GM23338 (cell line): ENCODE measurements around the gene FILIP1. TPM values are rescaled to one million over a fixed set of nuclear protein-coding genes. Genes with fewer than 3 reads are reported as not detected.

Experiments used
- ATAC-seq: fragments of 200-7000 bp; cut with Tn5 transposase; 3 replicates; pipeline ENCODE4 v1.9.1; 2020
- DNase-seq: peaks from one replicate; pipeline ENCODE4 v3.0.0-alpha.2; 2015; ENCODE audit warnings: low spot score
- H2AFZ ChIP-seq: fragments of 200-600 bp; sonication (generic); 2 replicates; pipeline ENCODE4 v1.8.0; 2016; ENCODE audit warnings: antibody characterized with exemption, mild to moderate bottlenecking, moderate library complexity
- H3F3A ChIP-seq: fragments of 200-600 bp; sonication (generic); replicated peaks from 2 replicates; pipeline ENCODE4 v1.8.0; 2017; ENCODE audit warnings: antibody characterized with exemption, mixed run types, low read depth
- H3K27ac ChIP-seq: fragments of 200-600 bp; sonication (generic); 2 replicates; pipeline ENCODE4 v1.6.1; 2016; ENCODE audit warnings: low read depth
- H3K27me3 ChIP-seq: fragments of 200-600 bp; sonication (generic); 2 replicates; pipeline ENCODE4 v1.8.0; 2016; ENCODE audit warnings: mild to moderate bottlenecking, mixed run types, moderate library complexity; ENCODE audit not compliant: insufficient read depth
- H3K36me3 ChIP-seq: fragments of 200-600 bp; sonication (generic); 2 replicates; pipeline ENCODE4 v1.8.0; 2016; ENCODE audit warnings: mild to moderate bottlenecking; ENCODE audit not compliant: insufficient read depth
- H3K4me1 ChIP-seq: fragments of 200-600 bp; sonication (generic); 2 replicates; pipeline ENCODE4 v1.8.0; 2016; ENCODE audit warnings: mild to moderate bottlenecking, moderate library complexity; ENCODE audit not compliant: insufficient read depth
- H3K4me2 ChIP-seq: fragments of 200-600 bp; sonication (generic); 2 replicates; pipeline ENCODE4 v1.7.1; 2017; ENCODE audit warnings: mixed run types
- H3K4me3 ChIP-seq: fragments of 200-600 bp; sonication (generic); 2 replicates; pipeline ENCODE4 v1.6.1; 2016; ENCODE audit warnings: mixed run types
- H3K79me2 ChIP-seq: fragments of 200-600 bp; sonication (generic); replicated peaks from 2 replicates; pipeline ENCODE4 v1.8.0; 2017; ENCODE audit warnings: mild to moderate bottlenecking; ENCODE audit not compliant: insufficient read depth
- H3K9me2 ChIP-seq: fragments of 200-600 bp; sonication (generic); 2 replicates; pipeline ENCODE4 v1.8.0; 2017; ENCODE audit not compliant: insufficient read depth
- H4K20me1 ChIP-seq: fragments of 200-600 bp; sonication (generic); replicated peaks from 2 replicates; pipeline ENCODE4 v1.8.0; 2017; ENCODE audit warnings: mild to moderate bottlenecking; ENCODE audit not compliant: insufficient read depth
- H3K27ac Mint-ChIP-seq: 2 replicates; pipeline ENCODE4 v1.8.0; 2020; ENCODE audit warnings: inconsistent platforms, mild to moderate bottlenecking, moderate library complexity, mixed read lengths
- H3K27me3 Mint-ChIP-seq: 3 replicates; pipeline ENCODE4 v1.8.0; 2022; ENCODE audit warnings: low read depth, mild to moderate bottlenecking, moderate library complexity, mixed read lengths, inconsistent platforms; ENCODE audit not compliant: insufficient read depth, poor library complexity
- H3K36me3 Mint-ChIP-seq: 3 replicates; pipeline ENCODE4 v1.8.0; 2021; ENCODE audit warnings: low read depth, mild to moderate bottlenecking, inconsistent platforms, moderate library complexity, mixed read lengths
- H3K4me1 Mint-ChIP-seq: 3 replicates; pipeline ENCODE4 v1.8.0; 2020; ENCODE audit warnings: mild to moderate bottlenecking, inconsistent platforms, mixed read lengths
- H3K4me3 Mint-ChIP-seq: 3 replicates; pipeline ENCODE4 v1.8.0; 2021; ENCODE audit warnings: moderate library complexity, mild to moderate bottlenecking, inconsistent platforms, mixed read lengths
- H3K9me3 Mint-ChIP-seq: 3 replicates; pipeline ENCODE4 v1.8.0; 2020; ENCODE audit warnings: moderate library complexity, mild to moderate bottlenecking, inconsistent platforms, mixed read lengths
- CREB1 ChIP-seq: fragments of 250-450 bp; sonication (Bioruptor Pico); IDR thresholded peaks from 2 replicates; pipeline ENCODE4 v1.5.0; 2020; ENCODE audit warnings: low read depth, mild to moderate bottlenecking, moderate library complexity
- ETS1 ChIP-seq: IDR thresholded peaks from 2 replicates; pipeline ENCODE4 v1.6.1; 2016; ENCODE audit warnings: antibody characterized with exemption
- EZH2 ChIP-seq: fragments of 200-600 bp; sonication (generic); IDR thresholded peaks from one replicate; pipeline ENCODE4 v1.8.0; 2017; ENCODE audit warnings: antibody characterized with exemption, mild to moderate bottlenecking, low read depth; ENCODE audit not compliant: unreplicated experiment
- EZH2phosphoT487 ChIP-seq: fragments of 200-600 bp; sonication (generic); IDR thresholded peaks from one replicate; pipeline ENCODE4 v1.8.1; 2018; ENCODE audit warnings: antibody characterized with exemption; ENCODE audit not compliant: unreplicated experiment
- REST ChIP-seq: IDR thresholded peaks from one replicate; pipeline ENCODE4 v1.6.1; 2018; ENCODE audit warnings: antibody characterized with exemption; ENCODE audit not compliant: unreplicated experiment
- polyA plus RNA-seq: library from polyadenylated mRNA; unstranded; fragments of >200 nt; fragmentation: Nextera tagmentation; extraction: Ambion mirVana; gene quantifications from 2 replicates; pipeline ENCODE4 v1.2.1, GENCODE V29; 2016
- total RNA-seq: library from RNA; depleted of rRNA; stranded (reverse); fragments of >200 nt; shearing (Covaris generic); gene quantifications from 2 replicates; pipeline ENCODE4 v1.2.3, GENCODE V29; 2014

The FILIP1 gene
- total and polyA plus RNA-seq, 2 experiments from 2014 or later: 3.7 to 6.4 TPM

DNA sequence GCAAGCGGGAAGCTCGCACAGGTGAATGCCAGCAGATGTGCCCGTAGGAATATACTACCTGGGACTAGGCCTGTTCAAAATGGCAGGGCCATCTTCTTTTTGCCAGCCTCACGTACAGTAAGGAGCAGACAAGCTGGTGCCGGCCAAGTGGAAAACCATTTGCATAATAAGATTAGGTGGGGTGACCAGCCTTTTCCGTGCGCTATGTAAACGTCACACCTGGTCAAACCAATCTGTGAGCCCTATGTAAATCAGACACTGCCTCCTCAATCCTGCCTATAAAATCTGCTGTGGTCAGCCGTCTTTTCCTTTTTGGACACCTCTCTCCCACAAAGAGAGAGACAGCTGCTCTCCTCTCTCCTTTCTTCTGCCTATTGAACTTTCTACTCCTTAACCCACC, 148.2 kb downstream of the FILIP1 start:
- 0 out of 2 replicates have a peak overlapping the region, but pooled peaks have one; percentile 8 for H3K4me2 ChIP-seq
- no peak; the same call in 2 of the 3 replicates for ATAC-seq
- no peaks in the 10 kb centered on the region for H3F3A ChIP-seq
- no peaks in the 10 kb centered on the region for H4K20me1 ChIP-seq
- peak overlapping the region; percentile 25; the same call in 1 of the 2 replicates for H2AFZ ChIP-seq
- no peaks in the 10 kb centered on the region for H3K79me2 ChIP-seq
- TF ChIP-seq EZH2 (no peak), REST (no peak), ETS1 (no peak), CREB1 (no peak)
- no peak overlapping the region for H3K4me3 Mint-ChIP-seq
- no peak overlapping the region for H3K27ac ChIP-seq
- no peak for DNase-seq
- peaks cover 8% of the 10 kb centered on the region for H3K9me2 ChIP-seq
- no peaks in the 10 kb centered on the region for H3K36me3 ChIP-seq
- peaks cover 6% of the 10 kb centered on the region for H3K27me3 Mint-ChIP-seq
- H3K27ac Mint-ChIP-seq: no peak overlapping the region; the same call in 1 of the 2 replicates
- H3K36me3 Mint-ChIP-seq: no peaks in the 10 kb centered on the region
- H3K4me1 Mint-ChIP-seq: peaks cover 26% of the 10 kb centered on the region
- no peaks in the 10 kb centered on the region for H3K9me3 Mint-ChIP-seq
- no peak overlapping the region for H3K4me3 ChIP-seq
- peaks cover 27% of the 10 kb centered on the region for H3K4me1 ChIP-seq
- no peaks in the 10 kb centered on the region for H3K27me3 ChIP-seq

DNA sequence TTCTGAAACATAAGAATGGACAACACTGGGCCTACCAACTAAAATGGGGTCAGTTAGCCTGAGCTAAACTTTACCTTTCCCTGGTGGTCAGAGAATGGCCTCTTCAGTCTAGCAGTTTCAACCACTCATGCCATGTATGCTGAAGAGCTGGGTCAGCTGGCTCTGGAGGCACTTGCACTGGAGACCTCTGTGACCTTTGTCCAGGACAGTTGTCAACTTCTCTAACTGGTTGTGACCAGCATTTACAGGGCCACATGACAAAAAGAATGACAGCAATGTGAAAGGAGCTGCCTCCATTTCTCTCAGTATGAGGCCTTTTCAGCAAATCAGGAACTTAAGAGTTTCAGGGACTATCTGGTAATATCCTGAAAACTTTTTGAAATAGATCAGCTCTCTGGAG, 149.1 kb downstream of the FILIP1 start:
- no peaks in the 10 kb centered on the region for H3K79me2 ChIP-seq
- no peak for ATAC-seq
- Mint-ChIP-seq H3K27ac (no peak overlapping the region), H3K36me3 (no peaks in the 10 kb centered on the region), H3K9me3 (no peaks in the 10 kb centered on the region), H3K4me1 (peaks cover 26% of the 10 kb centered on the region), H3K4me3 (no peak overlapping the region), H3K27me3 (peaks cover 1% of the 10 kb centered on the region)
- H3K4me3 ChIP-seq: no peak overlapping the region
- no peaks in the 10 kb centered on the region for H4K20me1 ChIP-seq
- H3K27ac ChIP-seq: no peak overlapping the region
- 0 out of 2 replicates have a peak overlapping the region, but pooled peaks have one; percentile 10 for H2AFZ ChIP-seq
- H3K36me3 ChIP-seq: no peaks in the 10 kb centered on the region
- H3K4me1 ChIP-seq: peaks cover 27% of the 10 kb centered on the region
- DNase-seq: no peak
- H3K9me2 ChIP-seq: peaks cover 8% of the 10 kb centered on the region
- no peaks in the 10 kb centered on the region for H3K27me3 ChIP-seq
- TF ChIP-seq EZH2phosphoT487 (no peak), ETS1 (no peak)
- no peaks in the 10 kb centered on the region for H3F3A ChIP-seq
- H3K4me2 ChIP-seq: no peak overlapping the region
